Testis (tissue), 2 donors: ENCODE measurements around the gene EVC2.

Source experiments
- POLR2A ChIP-seq: fragments of 450-650 bp; IDR thresholded peaks from one replicate; pipeline ENCODE4 v1.6.1; 2017; ENCODE audit warnings: antibody characterized with exemption, mild to moderate bottlenecking, moderate library complexity
- TF ChIP-seq, protein P1 (sequence below), 3 experiments: fragments of 450-650 bp in 2 of 3; fragments of 200-600 bp in 1 of 3; sonication (generic) in 1 of 3; IDR thresholded peaks; one replicate each; pipeline ENCODE4 v1.5.1; 2016 to 2019; ENCODE audit warnings: antibody characterized with exemption in 3 of 3, mild to moderate bottlenecking in 2 of 3, moderate library complexity in 1 of 3

GRCh38 chr4:5651089-5651488, 57.3 kb downstream of the EVC2 start:
- TF ChIP-seq, protein P1, sequence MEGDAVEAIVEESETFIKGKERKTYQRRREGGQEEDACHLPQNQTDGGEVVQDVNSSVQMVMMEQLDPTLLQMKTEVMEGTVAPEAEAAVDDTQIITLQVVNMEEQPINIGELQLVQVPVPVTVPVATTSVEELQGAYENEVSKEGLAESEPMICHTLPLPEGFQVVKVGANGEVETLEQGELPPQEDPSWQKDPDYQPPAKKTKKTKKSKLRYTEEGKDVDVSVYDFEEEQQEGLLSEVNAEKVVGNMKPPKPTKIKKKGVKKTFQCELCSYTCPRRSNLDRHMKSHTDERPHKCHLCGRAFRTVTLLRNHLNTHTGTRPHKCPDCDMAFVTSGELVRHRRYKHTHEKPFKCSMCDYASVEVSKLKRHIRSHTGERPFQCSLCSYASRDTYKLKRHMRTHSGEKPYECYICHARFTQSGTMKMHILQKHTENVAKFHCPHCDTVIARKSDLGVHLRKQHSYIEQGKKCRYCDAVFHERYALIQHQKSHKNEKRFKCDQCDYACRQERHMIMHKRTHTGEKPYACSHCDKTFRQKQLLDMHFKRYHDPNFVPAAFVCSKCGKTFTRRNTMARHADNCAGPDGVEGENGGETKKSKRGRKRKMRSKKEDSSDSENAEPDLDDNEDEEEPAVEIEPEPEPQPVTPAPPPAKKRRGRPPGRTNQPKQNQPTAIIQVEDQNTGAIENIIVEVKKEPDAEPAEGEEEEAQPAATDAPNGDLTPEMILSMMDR (IDR thresholded peaks at IDR 0.05) = no peak
- TF ChIP-seq POLR2A = no peak
